Ovary (tissue), 9 donors: ENCODE results near the gene SMG6. TPM values are rescaled to one million over a fixed set of nuclear protein-coding genes. Genes with fewer than 3 reads are reported as not detected.

Experiments used
- DNase-seq, 5 donors: peaks; one replicate each; pipeline ENCODE4 v3.0.0-alpha.2; 2019 to 2020
- H3K27ac ChIP-seq, 2 donors: fragments of 200-600 bp; one replicate each; pipeline versions ENCODE4 v1.5.1 to v1.8.0; 2019 to 2022
- H3K27me3 ChIP-seq: fragments of 200-600 bp; one replicate; pipeline ENCODE4 v1.8.0; 2022
- H3K36me3 ChIP-seq: fragments of 200-600 bp; sonication (generic); one replicate; pipeline ENCODE4 v1.5.1; 2019
- H3K4me1 ChIP-seq: one replicate; pipeline ENCODE4 v1.8.1; 2013; ENCODE audit warnings: mild to moderate bottlenecking, moderate library complexity; ENCODE audit not compliant: insufficient read depth
- H3K4me3 ChIP-seq: fragments of 200-600 bp; sonication (generic); one replicate; pipeline ENCODE4 v1.5.1; 2017
- H3K9me3 ChIP-seq, 2 donors: fragments of 200-600 bp in 1 of 2; sonication (generic) in 1 of 2; one replicate each; pipeline versions ENCODE4 v1.5.1 to v1.8.1; 2013 to 2019; ENCODE audit warnings: mild to moderate bottlenecking in 1 of 2, moderate library complexity in 1 of 2
- EP300 ChIP-seq: sonication (generic); formaldehyde crosslinking; IDR thresholded peaks from one replicate; pipeline ENCODE4 v1.6.1; 2017; ENCODE audit warnings: antibody characterized with exemption
- POLR2A ChIP-seq: fragments of 450-650 bp; IDR thresholded peaks from one replicate; pipeline ENCODE4 v1.6.1; 2017; ENCODE audit warnings: antibody characterized with exemption, mild to moderate bottlenecking, moderate library complexity
- WGBS, 3 donors: extraction: QIAGEN DNeasy Blood & Tissue Kit in 1 of 3; methylation state at CpG; one replicate each; pipeline versions ENCODE4 v1.1.5 to v1.1.7; 2013 to 2017; 5-methylcytosine and 5-hydroxymethylcytosine counted together
- intact Hi-C, 4 donors: fragments of 100-400 bp; cut with DNase I; formaldehyde crosslinking; loops; one replicate each; pipeline versions ENCODE4 v1.11.0 to v1.15.1; 2022 to 2023
- polyA plus RNA-seq, 2 donors: library from polyadenylated mRNA; stranded (reverse); fragments of 200-250 nt in 1 of 2; fragments of 350-450 nt in 1 of 2; fragmentation: Illumina TruSeq in 1 of 2; extraction: RNeasy Lipid Tissue Mini Kit (QIAGEN cat#74804) in 1 of 2; gene quantifications; one replicate each; pipeline ENCODE4 v1.2.3, GENCODE V29; 2013 to 2014
- total RNA-seq, 7 donors: library from RNA; depleted of rRNA in 2 of 7; stranded (reverse); fragments of >200 nt in 2 of 7; fragmentation: NEBNext Ultra II Directional in 3 of 7; extraction: Animal tissue kit (Norgen Biotek cat#: 25700) in 3 of 7; gene quantifications; one replicate each; pipeline versions ENCODE4 v1.1.0 to v1.2.4, GENCODE V29; 2016 to 2023
- TF ChIP-seq, protein P1 (sequence below), 3 donors: fragments of 450-650 bp in 2 of 3; fragments of 200-600 bp in 1 of 3; IDR thresholded peaks; one replicate each; pipeline versions ENCODE4 v1.5.1 to v1.8.0; 2016 to 2022; ENCODE audit warnings: antibody characterized with exemption in 3 of 3, mild to moderate bottlenecking in 1 of 3
- donor health status: DM: no; HTN: no; CAD: no; lungs with moderate emphysema.
- donor health status: DM: no; HTN: no; CAD: no.
- donor health status: Bipolar disorder and iron deficiency.
- donor health status: DM: yes; HTN: yes; CAD: no.
- donor health status: DM: no; HTN: no; CAD: no.
- donor health status: DM: yes; HTN: yes; CAD: no.

Gene SMG6
- total and polyA plus RNA-seq, 9 donors: 33.8 to 66.0 (median 51.0) TPM

DNA sequence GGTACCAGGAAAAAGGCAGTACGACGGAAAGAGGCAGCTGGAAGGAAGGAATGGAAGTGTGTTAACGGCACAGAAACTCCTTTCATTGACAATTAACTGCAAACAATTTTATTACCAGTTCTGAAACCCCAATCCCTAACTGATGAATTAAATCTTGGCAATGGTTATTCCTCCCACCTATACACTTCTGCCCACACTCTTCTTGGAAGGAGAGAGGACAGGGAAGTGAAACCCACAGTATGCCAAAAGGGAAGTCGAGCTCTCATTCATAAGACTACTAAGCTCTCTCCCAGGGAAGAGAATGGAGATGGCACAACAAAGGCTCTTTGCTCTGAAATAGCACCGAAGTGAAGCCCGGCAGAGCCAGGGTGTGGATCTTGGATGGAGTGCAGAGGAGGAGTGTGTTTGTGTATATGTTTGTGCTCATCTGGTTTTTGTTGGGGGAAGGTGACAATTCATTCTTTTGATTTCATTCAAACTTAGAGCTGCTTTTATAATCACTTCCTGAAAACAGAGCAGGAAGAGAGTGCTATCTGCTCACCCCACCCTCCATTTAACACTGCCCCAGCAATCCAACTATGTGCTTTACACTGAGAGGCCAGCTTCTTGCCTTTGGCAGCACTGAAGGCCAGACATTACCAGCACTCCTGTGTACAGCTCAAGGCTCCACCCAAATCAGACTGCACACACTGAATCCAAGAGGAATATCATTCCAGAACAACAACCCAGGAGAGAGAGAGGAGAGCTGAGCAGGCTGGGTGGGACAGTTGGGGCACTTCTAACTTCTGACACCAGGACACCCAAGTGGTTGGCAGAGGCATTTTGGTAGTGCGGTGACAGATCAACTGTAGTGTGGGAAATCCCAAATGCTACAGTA lies 180.0 kb downstream of the SMG6 start:
- no peaks in the 10 kb centered on the region for H3K36me3 ChIP-seq
- no peak for TF ChIP-seq POLR2A
- no peak overlapping the region for H3K4me3 ChIP-seq
- H3K4me1 ChIP-seq: peaks cover 13% of the 10 kb centered on the region
- DNase-seq: peak in 1 of 5 donors; percentile 24
- WGBS, 3 donors: 35 to 40% (median 36%) methylated on average over 7 of the region's 7 CpGs
- intact Hi-C loops: loop anchor here in 2 of 4 donors (5.0 to 10.0 kb wide), 2 partner anchors 49 to 51 kb away; no protein-coding TSS in a partner anchor
- no peaks in the 10 kb centered on the region for H3K27me3 ChIP-seq
- H3K9me3 ChIP-seq: no peaks in the 10 kb centered on the region
- peak overlapping the region; percentile 24 to 41 for H3K27ac ChIP-seq

DNA sequence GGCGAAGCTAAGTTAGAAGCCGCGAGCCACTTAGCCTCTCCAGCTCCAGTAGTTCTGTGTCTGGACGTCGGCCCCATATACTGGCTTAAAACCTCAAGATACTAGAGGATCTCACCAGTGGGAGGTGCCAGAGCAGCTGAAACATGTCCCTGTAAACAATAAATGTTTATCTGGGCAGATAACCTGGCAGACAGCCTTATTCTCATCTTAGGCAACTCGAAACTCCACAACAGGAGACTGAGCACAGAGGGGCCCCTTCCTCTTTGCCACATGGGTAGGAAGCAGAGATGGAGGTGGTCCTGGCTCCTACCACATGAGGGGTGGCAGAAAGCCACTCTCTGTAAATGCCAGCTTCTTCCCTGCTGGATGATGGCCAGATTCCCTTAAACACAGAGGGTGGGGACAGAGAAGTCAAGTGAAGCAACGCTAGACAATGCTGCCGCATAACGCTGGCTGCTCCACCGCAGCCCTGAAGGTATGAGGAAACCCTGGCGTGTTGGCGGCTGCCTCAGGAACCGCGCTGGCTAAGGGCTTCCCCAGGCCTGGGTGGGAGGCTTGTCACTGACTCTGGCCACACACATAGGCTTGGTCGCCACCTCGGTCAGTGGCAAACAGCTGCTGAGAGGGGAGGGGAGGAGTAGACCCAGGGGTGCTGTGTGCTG lies 180.8 kb downstream of the SMG6 start:
- H3K4me3 ChIP-seq: no peak overlapping the region
- peaks cover 13% of the 10 kb centered on the region for H3K4me1 ChIP-seq
- no peaks in the 10 kb centered on the region for H3K36me3 ChIP-seq
- H3K27me3 ChIP-seq: no peaks in the 10 kb centered on the region
- DNase-seq: peak; percentile 53 to 65 (median 59)
- WGBS, 3 donors: 32 to 44% (median 42%) methylated on average over 16 of the region's 16 CpGs
- intact Hi-C loops: loop anchor here in 2 of 4 donors (5.0 to 10.0 kb wide), 2 partner anchors 50 to 52 kb away; no protein-coding TSS in a partner anchor
- no peaks in the 10 kb centered on the region for H3K9me3 ChIP-seq
- H3K27ac ChIP-seq: peak overlapping the region; percentile 24 to 41
- TF ChIP-seq, protein P1, sequence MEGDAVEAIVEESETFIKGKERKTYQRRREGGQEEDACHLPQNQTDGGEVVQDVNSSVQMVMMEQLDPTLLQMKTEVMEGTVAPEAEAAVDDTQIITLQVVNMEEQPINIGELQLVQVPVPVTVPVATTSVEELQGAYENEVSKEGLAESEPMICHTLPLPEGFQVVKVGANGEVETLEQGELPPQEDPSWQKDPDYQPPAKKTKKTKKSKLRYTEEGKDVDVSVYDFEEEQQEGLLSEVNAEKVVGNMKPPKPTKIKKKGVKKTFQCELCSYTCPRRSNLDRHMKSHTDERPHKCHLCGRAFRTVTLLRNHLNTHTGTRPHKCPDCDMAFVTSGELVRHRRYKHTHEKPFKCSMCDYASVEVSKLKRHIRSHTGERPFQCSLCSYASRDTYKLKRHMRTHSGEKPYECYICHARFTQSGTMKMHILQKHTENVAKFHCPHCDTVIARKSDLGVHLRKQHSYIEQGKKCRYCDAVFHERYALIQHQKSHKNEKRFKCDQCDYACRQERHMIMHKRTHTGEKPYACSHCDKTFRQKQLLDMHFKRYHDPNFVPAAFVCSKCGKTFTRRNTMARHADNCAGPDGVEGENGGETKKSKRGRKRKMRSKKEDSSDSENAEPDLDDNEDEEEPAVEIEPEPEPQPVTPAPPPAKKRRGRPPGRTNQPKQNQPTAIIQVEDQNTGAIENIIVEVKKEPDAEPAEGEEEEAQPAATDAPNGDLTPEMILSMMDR (IDR thresholded peaks at IDR 0.05): no peak
- TF ChIP-seq EP300 (no peak), POLR2A (no peak)

DNA sequence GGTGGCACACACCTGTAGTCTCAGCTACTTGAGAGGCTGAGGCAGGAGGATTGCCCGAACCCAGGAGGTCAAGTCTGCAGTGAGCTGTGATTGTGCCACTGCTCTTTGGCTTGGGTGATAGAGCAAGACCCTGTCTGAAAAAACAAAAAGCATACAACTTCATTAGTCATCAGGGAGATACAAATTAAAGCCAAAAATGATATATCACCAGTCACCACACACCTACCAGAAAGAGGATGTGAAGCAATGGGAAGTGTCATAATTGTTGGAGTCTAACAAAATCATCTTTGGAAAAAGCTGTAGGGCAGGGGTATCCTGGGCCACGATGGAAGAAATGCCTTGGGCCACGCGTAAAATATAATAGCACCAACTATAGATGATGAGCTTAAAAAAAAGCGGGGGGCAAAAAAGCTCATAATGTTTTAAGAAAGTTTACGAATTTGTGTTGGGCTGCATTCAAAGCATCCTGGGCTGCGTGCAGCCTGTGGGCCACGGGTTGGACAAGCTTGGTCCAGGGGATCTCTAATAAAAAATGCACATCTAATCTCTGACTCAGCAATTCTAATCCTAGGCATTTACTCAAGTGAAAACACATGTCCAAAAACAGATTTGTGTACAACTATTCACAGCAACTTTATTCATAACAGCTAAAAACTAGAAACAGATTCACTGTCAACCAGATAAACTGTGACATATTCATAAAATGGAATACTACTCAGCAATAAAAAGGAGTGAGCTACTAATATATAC lies 182.8 kb downstream of the SMG6 start:
- H3K27me3 ChIP-seq: no peaks in the 10 kb centered on the region
- no peaks in the 10 kb centered on the region for H3K9me3 ChIP-seq
- intact Hi-C loops: loop anchor here in 2 of 4 donors (5.0 to 10.0 kb wide), 2 partner anchors 52 to 54 kb away; no protein-coding TSS in a partner anchor
- 82 to 83% (median 83%) methylated on average over 8 of the region's 8 CpGs for WGBS, 3 donors
- H3K4me1 ChIP-seq: peaks cover 13% of the 10 kb centered on the region
- no peak overlapping the region for H3K27ac ChIP-seq
- H3K36me3 ChIP-seq: no peaks in the 10 kb centered on the region
- TF ChIP-seq EP300 (no peak), POLR2A (no peak)
- TF ChIP-seq, protein P1 (IDR thresholded peaks at IDR 0.05): no peak
- no peak overlapping the region for H3K4me3 ChIP-seq
- DNase-seq: no peak

DNA sequence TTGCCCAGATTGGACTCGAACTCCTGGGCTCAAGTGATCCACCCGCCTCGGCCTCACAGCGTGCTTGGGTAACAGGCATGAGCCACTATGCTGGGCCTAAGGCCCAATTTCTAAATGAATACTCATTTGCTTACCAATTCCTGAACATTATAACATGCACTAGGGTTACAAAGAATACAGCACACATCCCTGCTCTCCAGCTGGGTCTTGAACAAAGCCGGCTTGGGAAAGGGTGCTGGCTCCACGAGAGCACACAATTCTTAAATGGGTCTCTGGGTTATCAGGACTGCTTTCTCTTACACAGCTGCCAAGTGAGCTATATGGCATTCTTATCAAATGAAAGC lies 190.3 kb downstream of the SMG6 start:
- Histone ChIP-seq H3K9me3 (no peaks in the 10 kb centered on the region), H3K27ac (no peak overlapping the region), H3K27me3 (no peaks in the 10 kb centered on the region), H3K36me3 (no peaks in the 10 kb centered on the region), H3K4me1 (no peaks in the 10 kb centered on the region), H3K4me3 (no peak overlapping the region)
- DNase-seq: no peak
- no peak for TF ChIP-seq POLR2A
- no peak for TF ChIP-seq EP300
- TF ChIP-seq, protein P1 (IDR thresholded peaks at IDR 0.05): no peak
- WGBS, 3 donors: 74 to 90% (median 82%) methylated on average over 6 of the region's 6 CpGs
- intact Hi-C loops: no loop called here
